ENCODE data around the gene RPN1.

GRCh38 chr3:128597900-128598299 is 52.7 kb downstream of the RPN1 start:
- TF ChIP-seq, protein P1, sequence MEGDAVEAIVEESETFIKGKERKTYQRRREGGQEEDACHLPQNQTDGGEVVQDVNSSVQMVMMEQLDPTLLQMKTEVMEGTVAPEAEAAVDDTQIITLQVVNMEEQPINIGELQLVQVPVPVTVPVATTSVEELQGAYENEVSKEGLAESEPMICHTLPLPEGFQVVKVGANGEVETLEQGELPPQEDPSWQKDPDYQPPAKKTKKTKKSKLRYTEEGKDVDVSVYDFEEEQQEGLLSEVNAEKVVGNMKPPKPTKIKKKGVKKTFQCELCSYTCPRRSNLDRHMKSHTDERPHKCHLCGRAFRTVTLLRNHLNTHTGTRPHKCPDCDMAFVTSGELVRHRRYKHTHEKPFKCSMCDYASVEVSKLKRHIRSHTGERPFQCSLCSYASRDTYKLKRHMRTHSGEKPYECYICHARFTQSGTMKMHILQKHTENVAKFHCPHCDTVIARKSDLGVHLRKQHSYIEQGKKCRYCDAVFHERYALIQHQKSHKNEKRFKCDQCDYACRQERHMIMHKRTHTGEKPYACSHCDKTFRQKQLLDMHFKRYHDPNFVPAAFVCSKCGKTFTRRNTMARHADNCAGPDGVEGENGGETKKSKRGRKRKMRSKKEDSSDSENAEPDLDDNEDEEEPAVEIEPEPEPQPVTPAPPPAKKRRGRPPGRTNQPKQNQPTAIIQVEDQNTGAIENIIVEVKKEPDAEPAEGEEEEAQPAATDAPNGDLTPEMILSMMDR (IDR thresholded peaks at IDR 0.05; ENCODE audit: low read depth, low read length, missing input control) = no peak
- TF ChIP-seq, protein P2, sequence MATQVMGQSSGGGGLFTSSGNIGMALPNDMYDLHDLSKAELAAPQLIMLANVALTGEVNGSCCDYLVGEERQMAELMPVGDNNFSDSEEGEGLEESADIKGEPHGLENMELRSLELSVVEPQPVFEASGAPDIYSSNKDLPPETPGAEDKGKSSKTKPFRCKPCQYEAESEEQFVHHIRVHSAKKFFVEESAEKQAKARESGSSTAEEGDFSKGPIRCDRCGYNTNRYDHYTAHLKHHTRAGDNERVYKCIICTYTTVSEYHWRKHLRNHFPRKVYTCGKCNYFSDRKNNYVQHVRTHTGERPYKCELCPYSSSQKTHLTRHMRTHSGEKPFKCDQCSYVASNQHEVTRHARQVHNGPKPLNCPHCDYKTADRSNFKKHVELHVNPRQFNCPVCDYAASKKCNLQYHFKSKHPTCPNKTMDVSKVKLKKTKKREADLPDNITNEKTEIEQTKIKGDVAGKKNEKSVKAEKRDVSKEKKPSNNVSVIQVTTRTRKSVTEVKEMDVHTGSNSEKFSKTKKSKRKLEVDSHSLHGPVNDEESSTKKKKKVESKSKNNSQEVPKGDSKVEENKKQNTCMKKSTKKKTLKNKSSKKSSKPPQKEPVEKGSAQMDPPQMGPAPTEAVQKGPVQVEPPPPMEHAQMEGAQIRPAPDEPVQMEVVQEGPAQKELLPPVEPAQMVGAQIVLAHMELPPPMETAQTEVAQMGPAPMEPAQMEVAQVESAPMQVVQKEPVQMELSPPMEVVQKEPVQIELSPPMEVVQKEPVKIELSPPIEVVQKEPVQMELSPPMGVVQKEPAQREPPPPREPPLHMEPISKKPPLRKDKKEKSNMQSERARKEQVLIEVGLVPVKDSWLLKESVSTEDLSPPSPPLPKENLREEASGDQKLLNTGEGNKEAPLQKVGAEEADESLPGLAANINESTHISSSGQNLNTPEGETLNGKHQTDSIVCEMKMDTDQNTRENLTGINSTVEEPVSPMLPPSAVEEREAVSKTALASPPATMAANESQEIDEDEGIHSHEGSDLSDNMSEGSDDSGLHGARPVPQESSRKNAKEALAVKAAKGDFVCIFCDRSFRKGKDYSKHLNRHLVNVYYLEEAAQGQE (IDR thresholded peaks at IDR 0.05) = no peak
- TF ChIP-seq HNF4G (IDR thresholded peaks at IDR 0.05) (no peak), TAF1 (conservative IDR thresholded peaks at IDR 0.05) (no peak), ATF3 (IDR thresholded peaks at IDR 0.05) (no peak), FOXA1 (IDR thresholded peaks at IDR 0.05) (no peak)
